H9 (cell line): Measurements from ENCODE around the gene C6orf15. TPM values are rescaled to one million over a fixed set of nuclear protein-coding genes. Genes with fewer than 3 reads are reported as not detected.

Source experiments
- DNase-seq: peaks from one replicate; pipeline ENCODE4 v3.0.0-alpha.2; 2017
- H2AFZ ChIP-seq: one replicate; pipeline ENCODE4 v1.6.1; 2013; ENCODE audit warnings: mild to moderate bottlenecking, low read length, control low read depth, moderate library complexity
- H2AK5ac ChIP-seq: 2 replicates; pipeline ENCODE4 v1.6.1; 2013; ENCODE audit warnings: low read length, control low read depth, mixed read lengths; ENCODE audit not compliant: insufficient read length
- H2BK120ac ChIP-seq: one replicate; pipeline ENCODE4 v1.6.1; 2013; ENCODE audit warnings: low read depth, mild to moderate bottlenecking, low read length, control low read depth, inconsistent platforms; ENCODE audit not compliant: poor library complexity, severe bottlenecking
- H2BK12ac ChIP-seq: 2 replicates; pipeline ENCODE4 v1.6.1; 2013; ENCODE audit warnings: low read length, control low read depth, mixed read lengths, low read depth; ENCODE audit not compliant: insufficient read length
- H2BK15ac ChIP-seq: 2 replicates; pipeline ENCODE4 v1.6.1; 2013; ENCODE audit warnings: low read depth, low read length, control low read depth
- H2BK20ac ChIP-seq: one replicate; pipeline ENCODE4 v1.6.1; 2013; ENCODE audit warnings: low read depth, mild to moderate bottlenecking, low read length, control low read depth, inconsistent platforms; ENCODE audit not compliant: poor library complexity, severe bottlenecking
- H2BK5ac ChIP-seq: 2 replicates; pipeline ENCODE4 v1.6.1; 2013; ENCODE audit warnings: low read length, control low read depth, mixed read lengths; ENCODE audit not compliant: insufficient read length
- H3K14ac ChIP-seq: 2 replicates; pipeline ENCODE4 v1.6.1; 2013; ENCODE audit warnings: low read length, control low read depth; ENCODE audit not compliant: insufficient read depth
- H3K18ac ChIP-seq: 2 replicates; pipeline ENCODE4 v1.6.1; 2013; ENCODE audit warnings: low read depth, mild to moderate bottlenecking, mixed read lengths, low read length, control low read depth; ENCODE audit not compliant: insufficient read length
- H3K23ac ChIP-seq: 2 replicates; pipeline ENCODE4 v1.6.1; 2013; ENCODE audit warnings: low read length, control low read depth, mixed read lengths, low read depth; ENCODE audit not compliant: insufficient read length
- H3K23me2 ChIP-seq: 2 replicates; pipeline ENCODE4 v1.6.1; 2013; ENCODE audit warnings: low read depth, mild to moderate bottlenecking, mixed read lengths, low read length, control low read depth; ENCODE audit not compliant: insufficient read length, poor library complexity, severe bottlenecking
- H3K27ac ChIP-seq: 2 replicates; pipeline ENCODE4 v1.5.1; 2013; ENCODE audit warnings: low read length, control low read depth, mixed read lengths, low read depth; ENCODE audit not compliant: insufficient read length
- H3K27me3 ChIP-seq: 2 replicates; pipeline ENCODE4 v1.6.1; 2013; ENCODE audit warnings: low read length, control low read depth, inconsistent platforms; ENCODE audit not compliant: insufficient read depth
- H3K4ac ChIP-seq: 2 replicates; pipeline ENCODE4 v1.6.1; 2013; ENCODE audit warnings: low read depth, mild to moderate bottlenecking, control low read depth, inconsistent platforms, low read length, moderate library complexity
- H3K4me1 ChIP-seq: 2 replicates; pipeline ENCODE4 v1.6.1; 2013; ENCODE audit warnings: low read length, control low read depth, inconsistent platforms; ENCODE audit not compliant: insufficient read depth
- H3K4me2 ChIP-seq: 2 replicates; pipeline ENCODE4 v1.6.1; 2013; ENCODE audit warnings: low read length, control low read depth, mixed read lengths; ENCODE audit not compliant: insufficient read length, insufficient read depth
- H3K56ac ChIP-seq: 2 replicates; pipeline ENCODE4 v1.6.1; 2013; ENCODE audit warnings: low read depth, mild to moderate bottlenecking, mixed read lengths, low read length, control low read depth; ENCODE audit not compliant: insufficient read length
- H3K79me1 ChIP-seq: 2 replicates; pipeline ENCODE4 v1.6.1; 2013; ENCODE audit warnings: low read depth, mild to moderate bottlenecking, moderate library complexity, low read length, control low read depth, inconsistent platforms; ENCODE audit not compliant: insufficient read depth, poor library complexity, severe bottlenecking
- H3K79me2 ChIP-seq: 2 replicates; pipeline ENCODE4 v1.6.1; 2013; ENCODE audit warnings: low read length, control low read depth, inconsistent platforms; ENCODE audit not compliant: insufficient read depth
- H3K9ac ChIP-seq: 2 replicates; pipeline ENCODE4 v1.6.1; 2013; ENCODE audit warnings: low read length, control low read depth, mixed read lengths; ENCODE audit not compliant: insufficient read length; ENCODE audit errors: extremely low read depth
- H3K9me3 ChIP-seq: one replicate; pipeline ENCODE4 v1.6.1; 2013; ENCODE audit warnings: low read depth, low read length, inconsistent platforms; ENCODE audit not compliant: control insufficient read depth
- H3T11ph ChIP-seq: one replicate; pipeline ENCODE4 v1.6.1; 2013; ENCODE audit warnings: mild to moderate bottlenecking, low read length, control low read depth, inconsistent platforms
- H4K20me1 ChIP-seq: one replicate; pipeline ENCODE4 v1.6.1; 2013; ENCODE audit not compliant: control insufficient read depth, insufficient read length, insufficient read depth
- H4K5ac ChIP-seq: 2 replicates; pipeline ENCODE4 v1.6.1; 2013; ENCODE audit warnings: low read depth, mild to moderate bottlenecking, mixed read lengths, low read length, control low read depth; ENCODE audit not compliant: insufficient read length
- H4K8ac ChIP-seq: replicated peaks from 2 replicates; pipeline ENCODE4 v1.6.1; 2013; ENCODE audit warnings: low read length, control low read depth, mixed read lengths, low read depth; ENCODE audit not compliant: insufficient read length
- H4K91ac ChIP-seq: 2 replicates; pipeline ENCODE4 v1.6.1; 2013; ENCODE audit warnings: low read depth, mild to moderate bottlenecking, moderate library complexity, mixed read lengths, low read length, control low read depth; ENCODE audit not compliant: insufficient read length
- H3K27ac Mint-ChIP-seq, 3 experiments: 2 replicates in 2 of 3; 3 replicates in 1 of 3; pipeline ENCODE4 v1.8.0; 2020 to 2021; ENCODE audit warnings: mixed read lengths in 3 of 3, mild to moderate bottlenecking in 1 of 3, moderate library complexity in 1 of 3
- H3K27me3 Mint-ChIP-seq: 2 replicates; pipeline ENCODE4 v1.8.0; 2021; ENCODE audit warnings: low read depth, mild to moderate bottlenecking, moderate library complexity, mixed read lengths
- H3K36me3 Mint-ChIP-seq, 3 experiments: 2 replicates in 2 of 3; 3 replicates in 1 of 3; pipeline ENCODE4 v1.8.0; 2020 to 2021; ENCODE audit warnings: low read depth in 3 of 3, mixed read lengths in 3 of 3; ENCODE audit not compliant: insufficient read depth in 1 of 3
- H3K4me1 Mint-ChIP-seq, 2 experiments: 2 replicates each; pipeline ENCODE4 v1.8.0; 2020; ENCODE audit warnings: mixed read lengths in 2 of 2
- H3K4me3 Mint-ChIP-seq, 2 experiments: 2 replicates in 1 of 2; 3 replicates in 1 of 2; pipeline ENCODE4 v1.8.0; 2020 to 2021; ENCODE audit warnings: mild to moderate bottlenecking in 2 of 2, mixed read lengths in 2 of 2, moderate library complexity in 1 of 2
- H3K9me3 Mint-ChIP-seq, 2 experiments: 2 replicates in 1 of 2; 3 replicates in 1 of 2; pipeline ENCODE4 v1.8.0; 2020; ENCODE audit warnings: mild to moderate bottlenecking in 2 of 2, mixed read lengths in 2 of 2, moderate library complexity in 1 of 2
- WGBS: extraction: QIAGEN DNeasy Blood & Tissue Kit; methylation state at CpG from one replicate; pipeline ENCODE4 v1.1.7; 2013; ENCODE audit warnings: missing lambda C conversion rate, low lambda C conversion rate, mixed read lengths; ENCODE audit not compliant: insufficient read length; ENCODE audit errors: extremely low coverage; 5-methylcytosine and 5-hydroxymethylcytosine counted together
- total RNA-seq: library from RNA; stranded (reverse); gene quantifications from 2 replicates; pipeline ENCODE4 v1.2.1, GENCODE V29; 2021
- TF ChIP-seq, protein P1 (sequence below): fragments of 200-600 bp; sonication (generic); conservative IDR thresholded peaks from 3 replicates; pipeline ENCODE4 v1.8.0; 2021; ENCODE audit warnings: antibody characterized with exemption, mild to moderate bottlenecking

The C6orf15 gene
- total RNA-seq, 1 experiment from 2014 or later: not detected

DNA sequence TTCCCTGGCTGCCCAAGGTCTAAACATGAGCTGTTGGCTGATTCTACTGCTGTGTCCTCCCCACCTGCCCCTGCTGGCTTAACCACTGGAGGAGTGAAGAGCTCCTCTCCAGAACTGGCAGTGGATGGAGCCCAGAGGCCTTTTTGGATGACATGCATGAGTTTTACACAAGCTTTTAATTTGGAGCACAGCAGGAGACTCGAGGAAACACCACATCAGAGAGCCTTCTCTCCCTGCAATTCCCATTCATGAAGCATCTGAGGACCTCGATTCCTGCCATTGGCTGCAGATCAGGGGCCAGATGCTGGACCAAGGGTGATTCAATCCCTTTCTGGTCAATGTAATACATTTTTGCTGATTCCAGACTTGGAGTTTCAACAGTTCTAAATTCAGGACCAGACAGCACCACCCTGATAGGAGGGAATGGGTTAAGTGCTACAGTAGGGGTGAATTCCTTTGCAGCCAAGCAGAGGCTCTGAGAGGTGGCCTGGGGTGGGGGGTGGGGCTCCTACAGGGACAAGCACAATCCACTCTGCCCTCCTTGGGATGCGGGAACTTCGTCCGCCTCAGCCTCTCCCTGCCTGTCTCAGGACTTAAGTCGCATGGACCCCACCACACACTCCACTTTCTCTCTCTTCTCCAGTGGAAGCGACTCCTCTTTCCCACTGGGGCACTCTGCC lies 1.6 kb upstream of the C6orf15 start:
- Histone ChIP-seq H3K4me1 (peaks cover 14% of the 10 kb centered on the region; the same call in 1 of the 2 replicates), H4K5ac (no peak overlapping the region), H3K18ac (no peak overlapping the region), H2BK5ac (no peak overlapping the region), H2BK12ac (no peak overlapping the region), H3K79me1 (no peaks in the 10 kb centered on the region), H3K56ac (no peak overlapping the region), H2AFZ (no peak overlapping the region), H4K91ac (no peak overlapping the region), H2BK120ac (no peak overlapping the region), H3K4me2 (no peak overlapping the region), H3K27me3 (no peaks in the 10 kb centered on the region; the same call in 1 of the 2 replicates), H2BK20ac (no peak overlapping the region), H3K4ac (no peak overlapping the region), H2BK15ac (no peak overlapping the region), H3K23ac (no peak overlapping the region), H3K9me3 (no peaks in the 10 kb centered on the region), H3K9ac (no peak overlapping the region), H4K20me1 (no peaks in the 10 kb centered on the region), H3T11ph (no peak overlapping the region), H3K79me2 (no peaks in the 10 kb centered on the region), H3K27ac (no peak overlapping the region), H3K23me2 (no peaks in the 10 kb centered on the region), H4K8ac (no peak overlapping the region), H2AK5ac (no peak overlapping the region), H3K14ac (peak overlapping the region; percentile 36; the same call in 1 of the 2 replicates)
- DNase-seq: no peak
- Mint-ChIP-seq H3K4me1 (peaks cover 50 to 58% of the 10 kb centered on the region in 2 experiments), H3K36me3 (no peaks in the 10 kb centered on the region), H3K27ac (peak overlapping the region in 1 of 3 experiments; percentile 29; a peak in 2 of 7 replicates), H3K9me3 (no peaks in the 10 kb centered on the region; a peak in 1 of 5 replicates), H3K27me3 (peaks cover 65% of the 10 kb centered on the region), H3K4me3 (no peak overlapping the region)
- no CpG with 5 or more reads among the region's 7 CpGs for WGBS
- TF ChIP-seq, protein P1, sequence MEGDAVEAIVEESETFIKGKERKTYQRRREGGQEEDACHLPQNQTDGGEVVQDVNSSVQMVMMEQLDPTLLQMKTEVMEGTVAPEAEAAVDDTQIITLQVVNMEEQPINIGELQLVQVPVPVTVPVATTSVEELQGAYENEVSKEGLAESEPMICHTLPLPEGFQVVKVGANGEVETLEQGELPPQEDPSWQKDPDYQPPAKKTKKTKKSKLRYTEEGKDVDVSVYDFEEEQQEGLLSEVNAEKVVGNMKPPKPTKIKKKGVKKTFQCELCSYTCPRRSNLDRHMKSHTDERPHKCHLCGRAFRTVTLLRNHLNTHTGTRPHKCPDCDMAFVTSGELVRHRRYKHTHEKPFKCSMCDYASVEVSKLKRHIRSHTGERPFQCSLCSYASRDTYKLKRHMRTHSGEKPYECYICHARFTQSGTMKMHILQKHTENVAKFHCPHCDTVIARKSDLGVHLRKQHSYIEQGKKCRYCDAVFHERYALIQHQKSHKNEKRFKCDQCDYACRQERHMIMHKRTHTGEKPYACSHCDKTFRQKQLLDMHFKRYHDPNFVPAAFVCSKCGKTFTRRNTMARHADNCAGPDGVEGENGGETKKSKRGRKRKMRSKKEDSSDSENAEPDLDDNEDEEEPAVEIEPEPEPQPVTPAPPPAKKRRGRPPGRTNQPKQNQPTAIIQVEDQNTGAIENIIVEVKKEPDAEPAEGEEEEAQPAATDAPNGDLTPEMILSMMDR: no peak
